Stimulated activated naive CD8-positive, alpha-beta T cell treated with anti-CD3 and anti-CD28 coated beads, Interleukin-15, amount 100 ng/mL, for 72 hours (primary cell): ENCODE data around the gene SIRT7.

Source experiments
- ATAC-seq: fragments of 150-1000 bp; cut with Tn5 transposase; 2 replicates; pipeline ENCODE4 v1.10.0; 2021; ENCODE audit warnings: mild to moderate bottlenecking, moderate library complexity
- DNase-seq, 2 donors: peaks; one replicate each; pipeline ENCODE4 v3.0.0; 2021 to 2022
- H3K27ac Mint-ChIP-seq, 2 donors: one replicate each; pipeline ENCODE4 v1.8.0; 2022; ENCODE audit warnings: mild to moderate bottlenecking in 2 of 2, mixed read lengths in 2 of 2, moderate library complexity in 2 of 2
- H3K27me3 Mint-ChIP-seq: one replicate; pipeline ENCODE4 v1.8.0; 2022; ENCODE audit warnings: mixed read lengths
- H3K4me1 Mint-ChIP-seq: one replicate; pipeline ENCODE4 v1.8.0; 2022; ENCODE audit warnings: mild to moderate bottlenecking, mixed read lengths
- H3K4me3 Mint-ChIP-seq, 2 donors: one replicate each; pipeline ENCODE4 v1.8.0; 2022; ENCODE audit warnings: mild to moderate bottlenecking in 2 of 2, mixed read lengths in 2 of 2, moderate library complexity in 1 of 2
- H3K9me3 Mint-ChIP-seq, 2 donors: one replicate each; pipeline ENCODE4 v1.8.0; 2022; ENCODE audit warnings: mixed read lengths in 2 of 2

Gene SIRT7

GRCh38 chr17:81928544-81929252 is 10.7 kb upstream of the SIRT7 start:
- Mint-ChIP-seq H3K27ac (peak overlapping the region in 1 of 2 donors; percentile 67), H3K9me3 (no peaks in the 10 kb centered on the region), H3K4me1 (peaks cover 79% of the 10 kb centered on the region), H3K27me3 (peaks cover 16% of the 10 kb centered on the region), H3K4me3 (peak overlapping the region; percentile 67 to 76)
- DNase-seq (no peak), ATAC-seq (no peak)

GRCh38 chr17:81927653-81928543 is 9.9 kb upstream of the SIRT7 start, which contains the start of gene MAFG:
Gene MAFG (minus strand): TSS chr17:81927735. CDS start chr17:81923185, 4,550 bp downstream.
- ATAC-seq (peak; percentile 77), DNase-seq (peak; percentile 91 to 94)
- H3K4me1 Mint-ChIP-seq = peaks cover 79% of the 10 kb centered on the region
- peak within 1 kb of the TSS; percentile 92 to 96 for H3K4me3 Mint-ChIP-seq
- H3K27me3 Mint-ChIP-seq = peaks cover 16% of the 10 kb centered on the region
- no peaks in the 10 kb centered on the region for H3K9me3 Mint-ChIP-seq
- H3K27ac Mint-ChIP-seq = peak within 1 kb of the TSS; percentile 92 to 97

GRCh38 chr17:81927152-81927652 is 9.2 kb upstream of the SIRT7 start:
- H3K4me3 Mint-ChIP-seq = peak overlapping the region; percentile 67 to 76
- peak; percentile 4 for ATAC-seq
- H3K9me3 Mint-ChIP-seq = no peaks in the 10 kb centered on the region
- peaks cover 16% of the 10 kb centered on the region for H3K27me3 Mint-ChIP-seq
- DNase-seq = no peak
- peaks cover 76% of the 10 kb centered on the region for H3K4me1 Mint-ChIP-seq
- no peak overlapping the region for H3K27ac Mint-ChIP-seq

- peak; percentile 67 to 72 for DNase-seq
- Mint-ChIP-seq H3K4me1 (peaks cover 74% of the 10 kb centered on the region), H3K27ac (peak overlapping the region; percentile 92 to 97), H3K9me3 (no peaks in the 10 kb centered on the region), H3K4me3 (peak overlapping the region; percentile 92 to 96), H3K27me3 (peaks cover 16% of the 10 kb centered on the region)
- ATAC-seq = peak; percentile 36
Measured at GRCh38 chr17:81926451-81927151, 8.6 kb upstream of the SIRT7 start.

GRCh38 chr17:81925860-81926450 is 8.0 kb upstream of the SIRT7 start:
- ATAC-seq = no peak
- H3K9me3 Mint-ChIP-seq = no peaks in the 10 kb centered on the region
- peak overlapping the region; percentile 92 to 97 for H3K27ac Mint-ChIP-seq
- DNase-seq = no peak
- H3K4me1 Mint-ChIP-seq = peaks cover 68% of the 10 kb centered on the region
- H3K4me3 Mint-ChIP-seq = peak overlapping the region; percentile 92 to 96
- peaks cover 16% of the 10 kb centered on the region for H3K27me3 Mint-ChIP-seq

GRCh38 chr17:81924557-81925532 is 6.9 kb upstream of the SIRT7 start:
- no peak for DNase-seq
- Mint-ChIP-seq H3K9me3 (no peaks in the 10 kb centered on the region), H3K27ac (peak overlapping the region in 1 of 2 donors; percentile 63), H3K4me3 (peak overlapping the region; percentile 92 to 96), H3K4me1 (peaks cover 57% of the 10 kb centered on the region), H3K27me3 (peaks cover 12% of the 10 kb centered on the region)
- no peak for ATAC-seq

DNA sequence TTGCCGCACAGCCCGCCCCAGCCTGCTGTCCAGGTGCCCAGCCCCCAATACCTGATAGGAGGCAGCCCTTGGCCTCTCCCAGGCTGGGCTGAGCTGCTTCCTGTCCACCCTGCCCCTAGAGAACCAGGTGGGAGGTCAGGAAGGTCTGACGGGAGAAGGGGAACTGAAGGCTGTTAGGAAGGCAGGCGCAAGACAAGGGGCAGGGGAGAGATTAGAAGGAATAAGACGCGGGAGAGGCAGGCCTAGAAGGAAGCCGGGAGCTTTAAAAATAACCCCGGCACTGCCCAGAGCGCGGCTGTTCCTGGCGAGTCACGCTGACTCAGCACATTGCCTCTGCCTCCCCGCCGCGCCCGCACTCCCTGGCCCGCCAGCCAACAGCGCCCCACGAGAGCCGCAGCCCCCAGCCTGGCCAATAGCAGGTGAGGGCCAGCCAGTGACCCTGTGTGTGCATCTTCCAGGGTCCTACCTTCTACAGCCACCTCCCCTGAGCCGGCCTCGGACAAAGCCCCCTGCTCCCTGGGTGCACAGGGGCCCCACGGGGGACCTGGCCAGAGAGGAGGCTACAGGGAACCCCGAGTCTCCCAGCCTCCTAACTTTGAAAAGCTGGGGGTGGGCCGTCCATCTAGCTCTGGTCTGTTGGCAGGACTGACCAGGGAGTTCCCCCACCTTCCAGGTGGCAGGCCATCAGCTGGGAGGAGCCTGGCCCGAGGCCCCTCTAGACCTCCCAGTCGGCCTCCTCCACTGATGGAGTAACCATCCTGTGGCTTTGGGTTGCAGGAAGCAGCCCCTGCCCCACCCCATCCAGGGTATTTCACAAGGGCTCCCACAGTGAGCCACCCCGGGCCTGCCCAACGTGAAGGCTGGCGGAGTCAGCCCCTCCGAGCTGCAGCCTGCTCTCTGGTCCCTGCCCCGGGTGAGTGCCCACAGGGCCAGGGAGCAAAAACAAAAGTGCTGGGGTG is 5.6 kb upstream of the SIRT7 start:
- Mint-ChIP-seq H3K4me3 (no peak overlapping the region), H3K4me1 (peaks cover 57% of the 10 kb centered on the region), H3K27ac (peak overlapping the region in 1 of 2 donors; percentile 92), H3K9me3 (no peaks in the 10 kb centered on the region), H3K27me3 (no peaks in the 10 kb centered on the region)
- DNase-seq (no peak), ATAC-seq (no peak)

- H3K9me3 Mint-ChIP-seq = no peaks in the 10 kb centered on the region
- no peaks in the 10 kb centered on the region for H3K27me3 Mint-ChIP-seq
- no peak overlapping the region for H3K4me3 Mint-ChIP-seq
- H3K4me1 Mint-ChIP-seq = peaks cover 60% of the 10 kb centered on the region
- no peak for DNase-seq
- H3K27ac Mint-ChIP-seq = no peak overlapping the region
- no peak for ATAC-seq
Measured at GRCh38 chr17:81922566-81923301, 4.8 kb upstream of the SIRT7 start.

DNA sequence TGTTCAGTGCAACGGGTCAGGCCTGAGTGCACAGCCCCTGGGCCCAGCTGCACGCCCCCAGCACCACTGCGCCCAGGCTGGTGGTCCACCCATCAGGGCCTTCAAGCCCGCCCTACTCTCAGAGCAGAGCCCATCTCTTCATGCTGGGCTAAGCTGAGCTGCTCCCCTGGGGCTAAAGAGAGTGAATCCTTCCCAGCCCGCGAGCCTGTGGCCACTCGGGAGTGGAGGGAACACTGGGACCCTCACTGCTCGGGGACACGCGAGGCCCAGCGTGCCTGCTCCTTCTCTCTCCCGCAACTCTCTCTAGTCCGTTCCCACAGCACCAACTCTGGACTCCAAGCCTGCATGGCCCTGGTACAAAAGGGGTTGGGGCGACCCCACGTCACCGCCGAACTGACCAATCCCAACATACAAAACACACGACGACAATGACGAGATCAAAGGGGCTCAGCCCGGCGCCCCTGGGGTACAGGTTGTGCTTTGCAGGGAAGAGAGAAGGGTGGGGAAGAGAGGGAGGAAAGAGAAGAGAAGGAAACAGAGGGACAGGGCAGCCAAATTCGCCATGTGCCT is 4.1 kb upstream of the SIRT7 start:
- H3K4me1 Mint-ChIP-seq = peaks cover 64% of the 10 kb centered on the region
- ATAC-seq (no peak), DNase-seq (no peak)
- H3K27ac Mint-ChIP-seq = no peak overlapping the region
- H3K4me3 Mint-ChIP-seq = no peak overlapping the region
- no peaks in the 10 kb centered on the region for H3K9me3 Mint-ChIP-seq
- H3K27me3 Mint-ChIP-seq = no peaks in the 10 kb centered on the region

GRCh38 chr17:81921537-81921862 is 3.5 kb upstream of the SIRT7 start:
- Mint-ChIP-seq H3K27ac (no peak overlapping the region), H3K27me3 (no peaks in the 10 kb centered on the region), H3K9me3 (no peaks in the 10 kb centered on the region), H3K4me3 (no peak overlapping the region), H3K4me1 (peaks cover 67% of the 10 kb centered on the region)
- no peak for ATAC-seq
- DNase-seq = no peak

DNA sequence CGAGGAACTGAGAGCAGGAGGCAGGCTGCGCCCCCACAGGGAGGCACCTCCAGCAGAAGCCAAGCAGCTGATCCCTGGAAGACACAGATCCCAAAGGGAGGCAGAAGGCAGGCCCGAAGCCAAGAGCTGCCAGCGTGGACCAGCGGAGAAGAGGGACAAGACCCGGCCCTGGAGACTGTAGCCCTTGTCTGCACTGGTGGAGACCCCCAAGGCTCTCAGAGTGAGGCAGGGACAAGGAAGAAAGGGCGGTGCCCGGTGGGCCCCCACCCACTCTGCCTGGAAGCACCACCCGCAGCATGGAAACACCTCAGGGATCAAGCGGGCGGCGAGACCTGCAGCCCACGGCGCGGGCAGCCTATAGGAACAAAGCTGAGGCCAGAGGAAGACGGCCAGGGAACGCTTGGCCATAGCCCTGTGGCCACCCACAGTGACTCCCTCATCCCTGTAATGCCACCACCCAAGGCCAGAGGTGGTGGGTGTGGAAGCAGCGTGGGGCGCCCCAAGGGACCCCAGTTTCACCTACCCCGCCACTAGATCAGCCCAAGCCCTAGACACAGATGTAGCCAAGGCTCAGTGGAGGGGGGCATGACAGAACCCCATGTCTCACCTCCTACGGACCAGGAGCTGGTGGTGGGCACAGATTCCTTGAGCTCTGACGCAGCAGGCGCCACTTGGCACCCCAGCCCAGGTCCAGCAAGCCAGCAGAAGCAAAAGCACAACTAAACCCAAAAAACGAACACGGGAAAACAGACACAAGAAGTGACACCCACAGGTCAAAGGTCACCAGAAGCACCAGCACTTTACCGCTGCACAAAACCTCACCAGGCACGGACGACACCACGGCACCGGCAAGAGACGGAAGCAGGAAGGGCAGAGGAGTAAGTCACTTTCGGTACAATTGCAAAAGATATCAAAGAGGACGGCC is 2.9 kb upstream of the SIRT7 start:
- ATAC-seq (no peak), DNase-seq (no peak)
- Mint-ChIP-seq H3K27ac (peak overlapping the region in 1 of 2 donors; percentile 86), H3K9me3 (no peaks in the 10 kb centered on the region), H3K27me3 (no peaks in the 10 kb centered on the region), H3K4me3 (no peak overlapping the region), H3K4me1 (peaks cover 65% of the 10 kb centered on the region)
